MM.1S (cell line): ENCODE results near the gene NRM.

ENCODE experiments used
- DNase-seq: peaks from one replicate; pipeline ENCODE4 v3.0.0-alpha.2; 2015
- H2AFZ ChIP-seq: fragments of 300-600 bp; sonication (generic); 2 replicates; pipeline ENCODE4 v1.6.0; 2016; ENCODE audit warnings: antibody characterized with exemption, low read length
- H3F3A ChIP-seq: fragments of 300-600 bp; sonication (generic); 2 replicates; pipeline ENCODE4 v1.6.1; 2016; ENCODE audit warnings: mild to moderate bottlenecking, antibody characterized with exemption, low read length, moderate library complexity, mixed read lengths; ENCODE audit not compliant: insufficient read depth
- H3K27ac ChIP-seq: fragments of 300-600 bp; sonication (generic); 2 replicates; pipeline ENCODE4 v1.5.1; 2016; ENCODE audit warnings: mild to moderate bottlenecking, low read length
- H3K27me3 ChIP-seq: fragments of 300-600 bp; sonication (generic); replicated peaks from 2 replicates; pipeline ENCODE4 v1.6.0; 2016; ENCODE audit warnings: low read length; ENCODE audit not compliant: insufficient read depth
- H3K36me3 ChIP-seq: fragments of 300-600 bp; sonication (generic); replicated peaks from 2 replicates; pipeline ENCODE4 v1.6.1; 2016; ENCODE audit warnings: mild to moderate bottlenecking, low read length, mixed read lengths; ENCODE audit not compliant: insufficient read depth
- H3K4me1 ChIP-seq: fragments of 300-600 bp; sonication (generic); 2 replicates; pipeline ENCODE4 v1.6.1; 2016; ENCODE audit warnings: low read length, mixed read lengths
- H3K4me2 ChIP-seq: fragments of 300-600 bp; sonication (generic); 2 replicates; pipeline ENCODE4 v1.6.0; 2016; ENCODE audit warnings: low read depth, low read length
- H3K4me3 ChIP-seq: fragments of 300-600 bp; sonication (generic); 2 replicates; pipeline ENCODE4 v1.5.1; 2016; ENCODE audit warnings: low read length, mixed read lengths
- H3K79me2 ChIP-seq: fragments of 300-600 bp; sonication (generic); 2 replicates; pipeline ENCODE4 v1.6.1; 2016; ENCODE audit warnings: mixed run types, low read length, mixed read lengths
- H3K9ac ChIP-seq: fragments of 300-600 bp; sonication (generic); 2 replicates; pipeline ENCODE4 v1.6.1; 2016; ENCODE audit warnings: low read length, mixed read lengths
- H3K9me2 ChIP-seq: fragments of 300-600 bp; sonication (generic); replicated peaks from 2 replicates; pipeline ENCODE4 v1.6.1; 2016; ENCODE audit warnings: mild to moderate bottlenecking, low read length, mixed read lengths; ENCODE audit not compliant: insufficient read depth
- H3K9me3 ChIP-seq: fragments of 300-600 bp; sonication (generic); replicated peaks from 2 replicates; pipeline ENCODE4 v1.6.1; 2016; ENCODE audit warnings: mild to moderate bottlenecking, low read length, mixed read lengths; ENCODE audit not compliant: insufficient read depth
- H4K20me1 ChIP-seq: fragments of 300-600 bp; sonication (generic); 2 replicates; pipeline ENCODE4 v1.6.1; 2016; ENCODE audit warnings: mild to moderate bottlenecking, low read length, moderate library complexity, mixed read lengths; ENCODE audit not compliant: insufficient read depth
- EZH2 ChIP-seq: fragments of 300-600 bp; sonication (generic); optimal IDR thresholded peaks from 2 replicates; pipeline ENCODE3; 2017; ENCODE audit warnings: low read depth, mild to moderate bottlenecking, antibody characterized with exemption, low read length, mixed read lengths
- EZH2phosphoT487 ChIP-seq: fragments of 300-600 bp; sonication (generic); IDR thresholded peaks from 2 replicates; pipeline ENCODE4 v1.6.1; 2018; ENCODE audit warnings: antibody characterized with exemption, low read length
- TF ChIP-seq, protein P1 (sequence below): fragments of 300-600 bp; sonication (generic); IDR thresholded peaks from 2 replicates; pipeline ENCODE4 v1.5.1; 2016; ENCODE audit warnings: antibody characterized with exemption, low read length, mixed read lengths

Gene NRM

DNA sequence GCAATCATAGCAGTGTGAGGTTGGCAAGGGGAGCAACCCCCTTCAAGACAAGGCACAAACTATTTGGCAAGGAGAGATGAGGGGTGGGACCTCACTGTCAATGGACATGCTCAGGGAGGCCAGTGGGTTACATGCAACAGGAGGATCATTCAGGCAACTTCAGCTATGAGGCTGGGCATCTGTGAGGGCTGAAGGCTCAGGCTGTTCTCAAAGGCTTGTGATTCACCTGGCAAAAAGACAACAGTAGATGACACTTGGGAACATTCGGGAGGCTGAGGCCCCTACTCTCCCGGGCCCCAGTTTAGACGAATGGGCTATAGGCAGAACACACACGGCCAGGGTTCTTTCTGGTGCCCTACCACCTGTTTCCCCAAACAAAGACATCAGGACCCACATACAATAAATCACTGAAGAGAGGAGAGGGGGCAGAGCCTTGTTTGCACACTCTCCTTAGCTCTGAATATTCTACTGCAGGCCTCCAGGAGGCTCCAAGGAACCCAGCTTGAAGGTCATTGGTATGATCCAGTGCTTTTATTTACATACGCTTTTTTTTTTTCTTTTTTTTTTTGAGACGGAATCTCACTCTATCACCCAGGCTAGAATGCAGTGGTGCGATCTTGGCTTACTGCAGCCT, 37.3 kb upstream of the NRM start:
- Histone ChIP-seq H3K4me3 (no peak overlapping the region), H3K27me3 (no peaks in the 10 kb centered on the region), H3K36me3 (no peaks in the 10 kb centered on the region), H4K20me1 (peaks cover 19% of the 10 kb centered on the region), H3F3A (peaks cover 47% of the 10 kb centered on the region), H3K9me2 (no peaks in the 10 kb centered on the region), H3K79me2 (peaks cover 34% of the 10 kb centered on the region), H3K4me1 (peaks cover 24% of the 10 kb centered on the region), H3K27ac (no peak overlapping the region), H3K9me3 (no peaks in the 10 kb centered on the region), H3K4me2 (no peak overlapping the region), H2AFZ (no peak overlapping the region), H3K9ac (no peak overlapping the region)
- no peak for DNase-seq
- TF ChIP-seq, protein P1, sequence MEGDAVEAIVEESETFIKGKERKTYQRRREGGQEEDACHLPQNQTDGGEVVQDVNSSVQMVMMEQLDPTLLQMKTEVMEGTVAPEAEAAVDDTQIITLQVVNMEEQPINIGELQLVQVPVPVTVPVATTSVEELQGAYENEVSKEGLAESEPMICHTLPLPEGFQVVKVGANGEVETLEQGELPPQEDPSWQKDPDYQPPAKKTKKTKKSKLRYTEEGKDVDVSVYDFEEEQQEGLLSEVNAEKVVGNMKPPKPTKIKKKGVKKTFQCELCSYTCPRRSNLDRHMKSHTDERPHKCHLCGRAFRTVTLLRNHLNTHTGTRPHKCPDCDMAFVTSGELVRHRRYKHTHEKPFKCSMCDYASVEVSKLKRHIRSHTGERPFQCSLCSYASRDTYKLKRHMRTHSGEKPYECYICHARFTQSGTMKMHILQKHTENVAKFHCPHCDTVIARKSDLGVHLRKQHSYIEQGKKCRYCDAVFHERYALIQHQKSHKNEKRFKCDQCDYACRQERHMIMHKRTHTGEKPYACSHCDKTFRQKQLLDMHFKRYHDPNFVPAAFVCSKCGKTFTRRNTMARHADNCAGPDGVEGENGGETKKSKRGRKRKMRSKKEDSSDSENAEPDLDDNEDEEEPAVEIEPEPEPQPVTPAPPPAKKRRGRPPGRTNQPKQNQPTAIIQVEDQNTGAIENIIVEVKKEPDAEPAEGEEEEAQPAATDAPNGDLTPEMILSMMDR: no peak
- TF ChIP-seq EZH2phosphoT487: no peak
- no peak for TF ChIP-seq EZH2

DNA sequence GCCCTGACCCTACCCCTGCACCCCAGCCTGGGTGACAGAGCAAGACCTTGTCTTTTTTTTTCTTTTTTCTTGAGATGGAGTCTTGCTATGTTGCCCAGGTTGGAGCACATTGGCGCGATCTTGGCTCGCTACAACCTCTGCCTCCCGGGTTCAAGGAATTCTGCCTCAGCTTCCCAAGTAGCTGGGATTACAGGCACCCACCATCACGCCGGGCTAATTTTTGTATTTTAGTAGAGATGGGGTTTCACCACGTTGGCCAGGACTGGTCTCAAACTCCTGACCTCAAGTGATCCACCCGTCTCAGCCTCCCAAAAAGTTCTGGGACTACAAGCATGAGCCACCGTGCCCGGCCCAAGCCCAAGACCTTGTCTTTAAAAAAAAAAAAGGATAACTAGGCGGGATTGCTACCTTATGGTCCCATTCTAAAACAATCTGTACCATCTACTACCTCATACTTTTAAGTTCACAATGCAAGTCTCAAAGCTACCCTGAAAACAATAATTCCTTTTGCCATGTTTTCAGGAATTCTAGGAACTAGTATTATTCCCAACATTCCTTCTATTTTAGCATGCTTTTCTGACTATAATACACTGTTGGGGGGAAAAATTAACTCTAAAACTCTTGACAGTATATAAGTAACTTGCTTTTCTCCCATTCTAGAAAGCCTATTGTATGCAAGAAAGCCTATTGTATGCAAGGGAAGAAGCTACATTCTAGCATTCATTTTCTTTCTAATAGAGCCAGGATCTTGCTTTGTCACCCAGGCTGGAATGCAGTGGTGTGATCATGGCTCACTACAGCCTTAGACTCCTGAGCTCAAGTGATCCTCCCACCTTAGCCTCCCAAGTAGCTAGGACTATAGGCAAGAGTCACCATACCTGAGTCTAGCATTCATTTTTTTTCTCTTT, 36.0 kb upstream of the NRM start:
- Histone ChIP-seq H3F3A (peaks cover 60% of the 10 kb centered on the region), H3K79me2 (peaks cover 47% of the 10 kb centered on the region), H3K9ac (no peak overlapping the region), H3K36me3 (no peaks in the 10 kb centered on the region), H3K27ac (no peak overlapping the region), H3K9me2 (no peaks in the 10 kb centered on the region), H3K4me2 (no peak overlapping the region), H3K4me1 (peaks cover 27% of the 10 kb centered on the region), H4K20me1 (peaks cover 25% of the 10 kb centered on the region), H2AFZ (no peak overlapping the region), H3K27me3 (no peaks in the 10 kb centered on the region), H3K9me3 (no peaks in the 10 kb centered on the region), H3K4me3 (no peak overlapping the region)
- TF ChIP-seq EZH2 (no peak), EZH2phosphoT487 (no peak)
- TF ChIP-seq, protein P1: no peak
- no peak for DNase-seq

DNA sequence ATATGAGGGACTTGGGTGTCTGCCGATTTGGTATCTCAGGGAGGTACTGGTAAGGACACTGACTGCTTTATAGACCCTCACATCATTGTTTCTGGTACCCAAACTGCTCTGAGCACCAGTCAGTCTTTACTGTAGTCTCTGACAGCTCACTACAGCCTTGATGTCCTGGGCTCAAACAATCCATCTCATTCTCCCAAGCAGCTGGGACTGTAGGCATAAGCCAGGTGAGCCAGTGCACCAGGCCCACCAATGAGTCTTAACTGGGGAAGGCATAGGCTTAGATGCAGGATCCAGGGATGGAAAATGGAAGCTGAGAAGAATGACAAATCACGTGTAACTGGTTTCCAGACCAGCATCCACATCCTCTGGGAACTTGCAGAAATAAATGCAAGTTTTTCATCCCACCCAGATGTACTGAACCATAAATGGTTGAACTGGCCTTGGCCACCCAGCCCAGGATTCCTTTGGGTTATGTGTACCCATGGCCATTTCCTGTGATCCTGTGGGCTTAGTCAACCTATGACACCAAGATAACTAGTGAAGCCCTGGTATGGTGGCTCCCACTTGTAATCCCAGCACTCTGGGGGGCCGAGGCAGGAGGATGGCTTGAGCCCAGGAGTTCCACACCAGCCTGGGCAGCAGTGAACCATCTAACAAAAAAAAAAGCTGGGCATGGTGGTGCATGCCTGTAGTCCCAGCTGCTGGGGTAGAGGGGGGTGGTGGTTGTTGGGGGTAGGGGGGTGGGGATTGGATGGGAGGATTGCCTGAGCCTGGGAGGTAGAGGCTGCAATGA, 35.1 kb upstream of the NRM start:
- no peaks in the 10 kb centered on the region for H3K9me3 ChIP-seq
- H3K27ac ChIP-seq: no peak overlapping the region
- TF ChIP-seq EZH2 (no peak), EZH2phosphoT487 (no peak)
- TF ChIP-seq, protein P1: no peak
- no peaks in the 10 kb centered on the region for H3K36me3 ChIP-seq
- no peak overlapping the region for H3K9ac ChIP-seq
- H3K4me1 ChIP-seq: peaks cover 24% of the 10 kb centered on the region
- peaks cover 54% of the 10 kb centered on the region for H3K79me2 ChIP-seq
- H3K4me3 ChIP-seq: no peak overlapping the region
- peaks cover 66% of the 10 kb centered on the region for H3F3A ChIP-seq
- H3K4me2 ChIP-seq: no peak overlapping the region
- H4K20me1 ChIP-seq: peaks cover 28% of the 10 kb centered on the region
- no peaks in the 10 kb centered on the region for H3K9me2 ChIP-seq
- DNase-seq: no peak
- no peak overlapping the region for H2AFZ ChIP-seq
- no peaks in the 10 kb centered on the region for H3K27me3 ChIP-seq
